ENCODE data around the gene HS3ST5.
"Not testable (repeated sequence)": the region's sequence is repeated elsewhere in the genome, so short reads cannot be mapped to it uniquely, and the experiment has no call there.

HS3ST5 gene

GRCh38 chr6:114039841-114040240 is 303.0 kb downstream of the HS3ST5 start:
- no peak for DNase-seq

DNA sequence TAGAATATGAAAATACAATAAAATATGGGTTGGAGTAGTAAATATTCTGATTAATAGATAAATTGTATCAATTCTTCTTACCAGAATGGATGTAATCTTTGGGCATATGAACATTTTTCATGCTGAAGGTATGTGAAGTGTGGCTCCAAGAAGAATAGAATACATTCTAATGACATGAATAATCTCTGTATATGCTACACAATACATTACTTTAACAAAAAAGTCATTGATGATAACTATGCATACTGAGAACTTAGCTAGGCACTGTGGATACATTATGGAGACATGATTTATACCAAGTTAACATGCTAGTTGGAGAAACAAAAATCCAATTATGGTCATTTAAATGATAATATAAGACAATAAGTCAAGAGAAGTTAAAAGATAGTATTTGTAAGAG is 309.2 kb downstream of the HS3ST5 start:
- DNase-seq: no peak

DNA sequence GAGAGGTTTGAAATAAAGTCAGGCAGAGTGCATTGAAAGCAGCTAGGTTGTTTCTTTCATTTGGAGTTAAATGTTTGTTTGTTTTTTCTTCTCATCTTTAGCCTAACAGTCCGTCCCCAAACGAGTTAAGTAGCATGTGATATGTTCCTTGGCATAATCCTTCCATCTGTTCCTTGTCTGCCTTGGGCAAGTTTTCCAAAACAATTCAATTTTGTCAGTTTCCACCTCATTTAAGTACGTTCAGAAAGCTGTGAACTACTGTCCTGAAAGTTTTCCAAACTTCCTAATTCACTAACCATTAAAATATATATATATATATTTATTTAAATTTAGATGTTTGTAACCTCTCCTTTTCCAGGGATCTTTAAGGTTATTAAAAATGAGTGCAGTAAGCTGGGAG is 310.1 kb downstream of the HS3ST5 start:
- no peak for DNase-seq

- no peak for DNase-seq
Measured at GRCh38 chr6:114030767-114031166, 312.1 kb downstream of the HS3ST5 start.

GRCh38 chr6:114024746-114025145 is 318.1 kb downstream of the HS3ST5 start:
- DNase-seq: no peak

GRCh38 chr6:114020196-114020595 is 322.6 kb downstream of the HS3ST5 start:
- no peak for DNase-seq

DNA sequence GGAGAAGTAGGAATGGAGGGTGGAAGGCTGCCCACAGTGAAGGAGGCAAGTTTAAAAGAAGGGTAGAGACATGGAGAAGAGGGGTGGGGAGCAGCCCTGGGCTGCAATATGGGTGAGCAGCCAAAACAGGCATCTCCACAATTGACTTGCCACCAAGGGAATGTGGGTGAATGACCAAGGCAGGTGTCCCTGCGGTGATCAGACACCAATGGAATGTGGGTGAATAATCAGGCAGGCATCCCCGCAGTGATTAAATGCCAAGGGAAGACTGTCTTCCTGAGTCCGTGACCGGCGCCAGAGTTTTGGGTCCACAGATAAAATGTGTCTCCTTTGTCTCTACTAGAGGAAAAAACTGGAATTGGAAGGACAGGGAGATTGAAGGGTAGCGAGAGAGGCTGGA is 325.7 kb downstream of the HS3ST5 start:
- DNase-seq: not testable (repeated sequence)

DNA sequence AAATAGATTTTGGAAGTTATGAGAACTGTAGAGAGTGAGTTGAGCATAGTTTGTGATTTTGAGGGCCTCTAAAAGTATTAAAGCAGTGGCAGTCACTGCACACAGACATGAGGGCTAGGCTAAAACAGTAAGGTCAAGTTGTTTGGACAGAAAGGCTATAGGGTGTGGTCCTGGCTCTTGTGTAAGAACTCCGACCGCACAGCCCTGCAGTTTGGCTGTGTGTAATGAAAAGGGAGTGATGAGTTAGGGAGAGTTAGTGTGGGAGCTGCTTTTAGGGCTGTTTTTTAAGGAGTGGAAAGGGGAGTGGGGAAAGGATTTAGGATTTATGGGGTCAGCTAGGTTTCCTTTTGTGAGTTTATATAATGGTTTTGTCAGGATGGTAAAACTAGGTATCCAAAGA is 328.7 kb downstream of the HS3ST5 start:
- DNase-seq: not testable (repeated sequence)

DNA sequence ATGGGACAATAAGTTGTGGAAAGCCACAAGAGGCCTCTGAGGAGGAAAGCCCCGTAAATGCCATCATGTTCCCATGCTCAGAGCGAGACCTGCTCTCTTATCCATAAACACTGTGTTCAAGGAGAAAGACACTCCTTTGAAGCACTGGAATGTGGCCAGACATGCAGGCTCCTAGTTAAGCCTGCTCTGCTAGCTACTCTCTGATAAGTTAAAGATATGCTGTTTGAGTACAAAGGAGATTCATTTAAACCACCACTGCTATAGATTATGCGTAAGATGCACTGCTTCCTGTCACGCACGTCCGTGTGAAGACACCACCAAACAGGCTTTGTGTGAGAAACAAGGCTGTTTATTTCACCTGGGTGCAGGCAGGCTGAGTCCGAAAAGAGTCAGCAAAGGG is 331.3 kb downstream of the HS3ST5 start:
- not testable (repeated sequence) for DNase-seq

GRCh38 chr6:114010540-114010939 is 332.3 kb downstream of the HS3ST5 start:
- DNase-seq: no peak

DNA sequence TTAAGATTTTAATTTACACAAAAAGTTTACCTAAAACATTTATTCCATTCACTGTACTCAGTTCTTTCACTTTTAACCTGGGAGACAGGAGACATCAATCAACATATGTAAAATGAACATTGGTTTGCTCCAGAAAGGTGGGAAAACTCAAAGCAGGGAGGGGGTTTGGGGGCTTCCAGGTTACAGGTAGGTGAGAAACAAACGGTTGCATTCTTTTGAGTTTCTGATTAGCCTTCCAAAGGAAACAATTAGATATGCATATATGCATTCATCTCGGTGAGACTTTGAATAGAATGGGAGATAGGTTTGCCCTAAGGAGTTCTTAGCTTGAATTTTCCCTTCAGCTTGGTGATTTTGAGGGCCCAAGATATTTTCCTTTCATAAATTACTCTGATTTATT is 333.6 kb downstream of the HS3ST5 start:
- no peak for DNase-seq

DNA sequence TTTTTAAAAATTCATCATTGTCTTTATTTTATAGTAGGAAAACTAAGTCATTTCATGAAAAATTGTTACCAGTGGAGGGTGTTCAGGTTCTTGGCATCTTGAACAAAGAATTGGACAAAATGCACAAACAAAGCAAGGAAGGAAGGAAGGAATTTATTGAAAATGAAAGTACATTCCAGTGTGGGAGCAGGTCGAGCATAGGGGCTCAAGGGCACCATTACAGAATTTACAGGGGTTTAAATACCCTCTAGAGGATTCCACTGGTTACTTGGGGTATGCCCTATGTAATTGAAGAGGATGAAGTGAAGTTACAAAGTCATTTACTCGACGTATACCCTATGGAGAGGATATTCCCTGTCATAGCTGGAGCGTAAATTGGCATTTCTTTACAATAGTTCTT is 334.5 kb downstream of the HS3ST5 start:
- no peak for DNase-seq

GRCh38 chr6:114007516-114007915 is 335.3 kb downstream of the HS3ST5 start:
- no peak for DNase-seq

All from NCI-H1105 (cell line).